Measurements from ENCODE around the gene TMC6. TPM values are rescaled to one million over a fixed set of nuclear protein-coding genes. Genes with fewer than 3 reads are reported as not detected.

Gene TMC6, protein sequence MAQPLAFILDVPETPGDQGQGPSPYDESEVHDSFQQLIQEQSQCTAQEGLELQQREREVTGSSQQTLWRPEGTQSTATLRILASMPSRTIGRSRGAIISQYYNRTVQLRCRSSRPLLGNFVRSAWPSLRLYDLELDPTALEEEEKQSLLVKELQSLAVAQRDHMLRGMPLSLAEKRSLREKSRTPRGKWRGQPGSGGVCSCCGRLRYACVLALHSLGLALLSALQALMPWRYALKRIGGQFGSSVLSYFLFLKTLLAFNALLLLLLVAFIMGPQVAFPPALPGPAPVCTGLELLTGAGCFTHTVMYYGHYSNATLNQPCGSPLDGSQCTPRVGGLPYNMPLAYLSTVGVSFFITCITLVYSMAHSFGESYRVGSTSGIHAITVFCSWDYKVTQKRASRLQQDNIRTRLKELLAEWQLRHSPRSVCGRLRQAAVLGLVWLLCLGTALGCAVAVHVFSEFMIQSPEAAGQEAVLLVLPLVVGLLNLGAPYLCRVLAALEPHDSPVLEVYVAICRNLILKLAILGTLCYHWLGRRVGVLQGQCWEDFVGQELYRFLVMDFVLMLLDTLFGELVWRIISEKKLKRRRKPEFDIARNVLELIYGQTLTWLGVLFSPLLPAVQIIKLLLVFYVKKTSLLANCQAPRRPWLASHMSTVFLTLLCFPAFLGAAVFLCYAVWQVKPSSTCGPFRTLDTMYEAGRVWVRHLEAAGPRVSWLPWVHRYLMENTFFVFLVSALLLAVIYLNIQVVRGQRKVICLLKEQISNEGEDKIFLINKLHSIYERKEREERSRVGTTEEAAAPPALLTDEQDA
- polyA plus RNA-seq: not detected in 2 replicates

DNA sequence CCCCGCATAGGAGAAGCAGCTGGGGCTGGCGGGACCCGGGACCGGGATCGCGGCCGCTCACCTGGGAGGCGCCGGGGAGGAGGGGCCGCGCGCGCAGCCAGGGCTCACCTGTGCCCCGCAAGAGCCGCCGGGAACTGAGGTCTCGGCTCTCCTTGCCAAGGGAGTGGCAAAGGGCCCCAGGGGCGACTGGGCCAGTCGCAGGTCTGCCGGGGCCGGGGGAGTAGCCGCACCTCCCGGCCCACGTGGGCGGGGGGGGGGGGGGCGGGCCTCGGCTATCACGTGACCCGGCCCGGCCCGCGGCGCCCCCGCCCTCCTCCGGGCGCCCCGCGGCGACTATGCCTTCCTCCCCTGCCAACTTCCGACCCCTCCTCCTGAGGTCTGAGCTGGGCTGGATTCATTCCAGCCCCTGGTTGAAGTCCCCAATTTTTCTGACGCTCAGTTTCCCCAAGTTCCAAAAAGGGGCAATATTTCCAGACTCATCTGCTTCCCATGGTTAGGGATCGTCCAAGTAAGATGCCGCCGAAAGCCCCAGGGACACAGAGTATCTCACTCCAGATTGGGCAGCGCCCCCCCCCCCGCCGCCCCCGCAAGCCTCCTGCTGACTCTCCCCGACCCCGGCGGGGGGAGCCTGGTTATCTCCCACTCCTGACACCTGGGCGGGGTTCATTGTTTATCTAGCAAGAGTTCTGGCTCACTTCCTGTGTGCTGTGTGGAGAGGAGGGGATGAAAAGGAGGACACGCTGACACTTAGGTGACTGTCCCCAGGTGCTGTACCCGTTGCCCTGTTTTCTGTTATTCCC is at the start of gene TMC6:
Gene TMC6, minus strand, starts transcription at position 205 of the 800 bp plus-strand sequence. CDS start 1,923 bp downstream, outside the sequence.

DNA sequence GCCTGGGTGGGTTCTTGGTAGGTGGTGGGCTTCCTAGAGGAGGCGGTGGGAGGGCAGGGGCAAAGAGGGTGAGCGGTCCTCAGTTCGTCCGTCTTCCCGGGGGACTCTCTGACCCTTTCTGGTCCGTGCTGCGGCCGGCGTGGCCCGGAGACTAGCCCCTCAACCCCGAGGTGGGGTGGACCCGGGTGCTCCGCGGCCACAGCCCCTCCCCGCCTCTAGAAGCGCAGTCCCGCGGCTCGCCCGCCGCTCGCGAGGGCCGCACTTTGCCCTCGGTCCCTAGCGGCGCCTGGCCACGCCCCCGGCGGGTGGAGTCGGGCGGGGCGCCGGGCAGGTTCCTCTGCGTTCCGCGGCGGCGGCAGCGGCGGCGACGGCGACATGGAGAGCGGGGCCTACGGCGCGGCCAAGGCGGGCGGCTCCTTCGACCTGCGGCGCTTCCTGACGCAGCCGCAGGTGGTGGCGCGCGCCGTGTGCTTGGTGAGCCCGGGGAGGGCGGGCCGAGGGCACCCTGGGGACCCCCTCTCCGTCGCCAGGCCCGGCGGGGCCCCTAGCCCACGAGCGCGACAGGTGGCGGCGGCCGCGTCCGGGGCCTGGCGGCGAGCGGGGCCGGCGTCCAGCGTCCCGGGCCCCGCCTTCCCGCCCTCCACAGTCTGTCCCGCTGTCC is 39.8 kb upstream of the TMC6 start, which contains the start of gene SYNGR2:
Gene SYNGR2, plus strand, starts transcription at position 340 of the 661 bp plus-strand sequence. Its CDS starts 36 bp downstream, at position 376.

DNA sequence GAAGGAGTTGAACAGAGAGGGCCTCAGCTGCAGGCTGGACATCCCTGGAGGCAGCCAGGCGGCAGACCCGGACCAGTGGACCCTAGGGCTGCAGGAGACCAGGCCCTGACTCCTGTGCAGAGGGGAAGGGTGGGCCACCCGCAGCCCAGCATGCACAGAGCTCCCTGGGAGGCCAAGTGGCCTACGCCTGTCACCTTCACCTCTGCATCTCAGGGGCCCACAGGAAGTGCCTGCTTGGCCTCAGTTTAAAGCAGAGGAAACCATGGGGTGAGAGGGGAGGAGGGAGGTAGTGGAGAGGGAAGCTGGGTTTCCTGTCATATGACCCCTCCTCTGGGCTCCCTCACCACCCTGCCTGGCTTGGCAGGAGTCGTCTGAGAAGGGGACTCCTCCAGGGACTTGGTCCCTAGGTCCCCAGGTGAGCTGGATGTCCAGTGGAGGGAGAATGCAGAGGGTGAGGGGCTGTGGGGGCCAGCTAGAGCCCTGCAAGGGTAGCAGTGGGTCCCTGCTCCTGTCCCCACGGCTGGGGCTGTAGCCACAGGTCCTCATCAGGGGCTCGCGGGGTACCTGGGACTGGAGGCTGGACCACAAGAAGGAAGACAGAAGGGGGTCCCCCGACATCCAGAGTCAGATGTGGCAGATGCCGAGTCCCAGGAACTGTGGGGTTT is 2.0 kb upstream of the TMC6 start, which contains the start of gene TMC8:
Gene TMC8, plus strand, starts transcription at position 335 of the 665 bp plus-strand sequence. CDS start 818 bp downstream, outside the sequence.

Other genes starting within 250 kb of the TMC6 start
- gene TNRC6C, start 170.1 kb downstream of the TMC6 start, polyA plus RNA-seq: 3.9 and 4.4 TPM in 2 replicates
- not detected in 2 replicates for gene TMC8, start 2.0 kb upstream of the TMC6 start, polyA plus RNA-seq
- gene C17orf99, start 17.6 kb upstream of the TMC6 start, polyA plus RNA-seq: not detected in 2 replicates
- 2.4 TPM in 1 of 2 replicates, not detected in the other for gene SYNGR2, start 39.8 kb upstream of the TMC6 start, polyA plus RNA-seq
- gene TK1, start 58.3 kb upstream of the TMC6 start, polyA plus RNA-seq: 1.0 and 1.1 TPM in 2 replicates
- 37.2 and 49.1 TPM in 2 replicates for gene AFMID, start 58.6 kb upstream of the TMC6 start, polyA plus RNA-seq
- gene BIRC5, start 85.5 kb upstream of the TMC6 start, polyA plus RNA-seq: 0.51 TPM in 1 of 2 replicates, not detected in the other
- not detected in 2 replicates for gene TMEM235, start 102.9 kb upstream of the TMC6 start, polyA plus RNA-seq
- gene SOCS3, start 231.3 kb upstream of the TMC6 start, polyA plus RNA-seq: not detected in 2 replicates
- gene PGS1, start 249.9 kb upstream of the TMC6 start, polyA plus RNA-seq: 8.0 TPM in 2 replicates